Ovary (tissue), 9 donors: Measurements from ENCODE around the gene UMOD. TPM values are rescaled to one million over a fixed set of nuclear protein-coding genes. Genes with fewer than 3 reads are reported as not detected.

Experiments
- DNase-seq, 5 donors: peaks; one replicate each; pipeline ENCODE4 v3.0.0-alpha.2; 2019 to 2020
- H3K27ac ChIP-seq, 2 donors: fragments of 200-600 bp; one replicate each; pipeline versions ENCODE4 v1.5.1 to v1.8.0; 2019 to 2022
- H3K27me3 ChIP-seq: fragments of 200-600 bp; one replicate; pipeline ENCODE4 v1.8.0; 2022
- H3K36me3 ChIP-seq: fragments of 200-600 bp; sonication (generic); one replicate; pipeline ENCODE4 v1.5.1; 2019
- H3K4me1 ChIP-seq: one replicate; pipeline ENCODE4 v1.8.1; 2013; ENCODE audit warnings: mild to moderate bottlenecking, moderate library complexity; ENCODE audit not compliant: insufficient read depth
- H3K4me3 ChIP-seq: fragments of 200-600 bp; sonication (generic); one replicate; pipeline ENCODE4 v1.5.1; 2017
- H3K9me3 ChIP-seq, 2 donors: fragments of 200-600 bp in 1 of 2; sonication (generic) in 1 of 2; one replicate each; pipeline versions ENCODE4 v1.5.1 to v1.8.1; 2013 to 2019; ENCODE audit warnings: mild to moderate bottlenecking in 1 of 2, moderate library complexity in 1 of 2
- EP300 ChIP-seq: sonication (generic); formaldehyde crosslinking; IDR thresholded peaks from one replicate; pipeline ENCODE4 v1.6.1; 2017; ENCODE audit warnings: antibody characterized with exemption
- POLR2A ChIP-seq: fragments of 450-650 bp; IDR thresholded peaks from one replicate; pipeline ENCODE4 v1.6.1; 2017; ENCODE audit warnings: antibody characterized with exemption, mild to moderate bottlenecking, moderate library complexity
- WGBS, 3 donors: extraction: QIAGEN DNeasy Blood & Tissue Kit in 1 of 3; methylation state at CpG; one replicate each; pipeline versions ENCODE4 v1.1.5 to v1.1.7; 2013 to 2017; 5-methylcytosine and 5-hydroxymethylcytosine counted together
- intact Hi-C, 4 donors: fragments of 100-400 bp; cut with DNase I; formaldehyde crosslinking; loops; one replicate each; pipeline versions ENCODE4 v1.11.0 to v1.15.1; 2022 to 2023
- polyA plus RNA-seq, 2 donors: library from polyadenylated mRNA; stranded (reverse); fragments of 200-250 nt in 1 of 2; fragments of 350-450 nt in 1 of 2; fragmentation: Illumina TruSeq in 1 of 2; extraction: RNeasy Lipid Tissue Mini Kit (QIAGEN cat#74804) in 1 of 2; gene quantifications; one replicate each; pipeline ENCODE4 v1.2.3, GENCODE V29; 2013 to 2014
- total RNA-seq, 7 donors: library from RNA; depleted of rRNA in 2 of 7; stranded (reverse); fragments of >200 nt in 2 of 7; fragmentation: NEBNext Ultra II Directional in 3 of 7; extraction: Animal tissue kit (Norgen Biotek cat#: 25700) in 3 of 7; gene quantifications; one replicate each; pipeline versions ENCODE4 v1.1.0 to v1.2.4, GENCODE V29; 2016 to 2023
- TF ChIP-seq, protein P1 (sequence below), 3 donors: fragments of 450-650 bp in 2 of 3; fragments of 200-600 bp in 1 of 3; IDR thresholded peaks; one replicate each; pipeline versions ENCODE4 v1.5.1 to v1.8.0; 2016 to 2022; ENCODE audit warnings: antibody characterized with exemption in 3 of 3, mild to moderate bottlenecking in 1 of 3
- donor health status: DM: no; HTN: no; CAD: no; lungs with moderate emphysema.
- donor health status: DM: no; HTN: no; CAD: no.
- donor health status: Bipolar disorder and iron deficiency.
- donor health status: DM: yes; HTN: yes; CAD: no.
- donor health status: DM: no; HTN: no; CAD: no.
- donor health status: DM: yes; HTN: yes; CAD: no.

Gene UMOD
- total and polyA plus RNA-seq, 9 donors = not detected

- WGBS, 3 donors = 26 to 37% (median 30%) methylated on average over 29 to 30 of the region's 30 CpGs
Measured at GRCh38 chr16:20385844-20386832, 33.6 kb upstream of the UMOD start.

GRCh38 chr16:20383106-20384029, 30.9 kb upstream of the UMOD start:
- Histone ChIP-seq H3K9me3 (no peaks in the 10 kb centered on the region), H3K4me1 (peaks cover 3% of the 10 kb centered on the region), H3K36me3 (no peaks in the 10 kb centered on the region), H3K27me3 (no peaks in the 10 kb centered on the region), H3K4me3 (no peak overlapping the region), H3K27ac (no peak overlapping the region)
- intact Hi-C loops = loop anchor here in 2 of 4 donors (5.0 to 10.0 kb wide), 2 partner anchors 476 to 479 kb away; no protein-coding TSS in a partner anchor
- WGBS, 3 donors = 30 to 35% (median 31%) methylated on average over 11 of the region's 11 CpGs
- no peak for TF ChIP-seq EP300
- TF ChIP-seq, protein P1, sequence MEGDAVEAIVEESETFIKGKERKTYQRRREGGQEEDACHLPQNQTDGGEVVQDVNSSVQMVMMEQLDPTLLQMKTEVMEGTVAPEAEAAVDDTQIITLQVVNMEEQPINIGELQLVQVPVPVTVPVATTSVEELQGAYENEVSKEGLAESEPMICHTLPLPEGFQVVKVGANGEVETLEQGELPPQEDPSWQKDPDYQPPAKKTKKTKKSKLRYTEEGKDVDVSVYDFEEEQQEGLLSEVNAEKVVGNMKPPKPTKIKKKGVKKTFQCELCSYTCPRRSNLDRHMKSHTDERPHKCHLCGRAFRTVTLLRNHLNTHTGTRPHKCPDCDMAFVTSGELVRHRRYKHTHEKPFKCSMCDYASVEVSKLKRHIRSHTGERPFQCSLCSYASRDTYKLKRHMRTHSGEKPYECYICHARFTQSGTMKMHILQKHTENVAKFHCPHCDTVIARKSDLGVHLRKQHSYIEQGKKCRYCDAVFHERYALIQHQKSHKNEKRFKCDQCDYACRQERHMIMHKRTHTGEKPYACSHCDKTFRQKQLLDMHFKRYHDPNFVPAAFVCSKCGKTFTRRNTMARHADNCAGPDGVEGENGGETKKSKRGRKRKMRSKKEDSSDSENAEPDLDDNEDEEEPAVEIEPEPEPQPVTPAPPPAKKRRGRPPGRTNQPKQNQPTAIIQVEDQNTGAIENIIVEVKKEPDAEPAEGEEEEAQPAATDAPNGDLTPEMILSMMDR (IDR thresholded peaks at IDR 0.05) = peak; percentile 19 to 56 (median 43)
- no peak for TF ChIP-seq POLR2A
- peak; percentile 34 to 61 (median 42) for DNase-seq

More at GRCh38 chr16:20385844-20386832, 33.6 kb upstream of the UMOD start:
- no peaks in the 10 kb centered on the region for H3K27me3 ChIP-seq
- H3K36me3 ChIP-seq = no peaks in the 10 kb centered on the region
- H3K27ac ChIP-seq = no peak overlapping the region
- intact Hi-C loops = loop anchor here in 1 of 4 donors (10.0 kb wide), 1 partner anchor 481 kb away; no protein-coding TSS in a partner anchor
- peaks cover 3% of the 10 kb centered on the region for H3K4me1 ChIP-seq
- no peak overlapping the region for H3K4me3 ChIP-seq
- DNase-seq = peak; percentile 48 to 82 (median 63)
- no peaks in the 10 kb centered on the region for H3K9me3 ChIP-seq
- TF ChIP-seq POLR2A = no peak
- TF ChIP-seq, protein P1 (IDR thresholded peaks at IDR 0.05) = peak in 2 of 3 donors; percentile 32 to 48

DNA sequence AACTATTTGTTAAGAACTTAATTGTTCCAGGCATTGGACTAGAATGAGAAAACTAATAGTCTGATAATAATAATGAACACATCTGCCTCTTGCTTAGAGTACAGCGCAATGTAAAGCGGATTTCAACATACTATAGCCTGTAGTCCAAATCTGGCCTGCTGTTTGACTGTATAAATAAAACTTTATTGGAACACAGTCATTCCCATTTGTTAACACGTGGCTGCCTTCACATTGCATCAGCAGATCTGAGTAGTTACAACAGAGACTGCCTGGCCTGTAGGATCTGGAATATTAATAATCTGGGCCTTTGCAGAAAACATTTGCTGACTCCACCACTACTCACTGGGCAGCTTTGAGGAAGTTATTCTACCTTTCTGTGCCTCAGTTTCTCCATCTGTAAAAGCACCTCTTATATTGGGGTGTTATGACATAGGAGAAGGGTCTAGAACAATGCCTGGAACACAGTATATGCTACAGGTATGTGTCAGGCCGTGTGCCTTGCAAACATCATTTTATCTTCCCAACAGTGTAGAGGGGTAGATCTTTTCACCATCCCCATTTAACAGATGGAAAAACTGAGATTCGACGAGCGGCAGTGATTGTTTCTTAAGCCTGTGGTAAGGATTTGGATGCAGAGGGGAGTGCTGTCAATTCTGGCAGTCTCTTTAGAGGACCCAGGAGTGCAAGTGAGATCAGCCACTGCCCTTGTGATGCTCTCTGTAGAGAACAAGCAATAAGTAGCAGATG, 29.9 kb upstream of the UMOD start:
- TF ChIP-seq EP300 (no peak), POLR2A (no peak)
- TF ChIP-seq, protein P1 (IDR thresholded peaks at IDR 0.05) = no peak
- intact Hi-C loops = loop anchor here in 2 of 4 donors (5.0 to 10.0 kb wide), 2 partner anchors 475 to 478 kb away; no protein-coding TSS in a partner anchor
- H3K27me3 ChIP-seq = no peaks in the 10 kb centered on the region
- no peak overlapping the region for H3K4me3 ChIP-seq
- no peak overlapping the region for H3K27ac ChIP-seq
- WGBS, 3 donors = 88 to 93% (median 92%) methylated on average over 7 of the region's 7 CpGs
- DNase-seq = no peak
- H3K9me3 ChIP-seq = no peaks in the 10 kb centered on the region
- H3K4me1 ChIP-seq = peaks cover 3% of the 10 kb centered on the region
- H3K36me3 ChIP-seq = no peaks in the 10 kb centered on the region
